ENCODE measurements around the gene SLC35F5. TPM values are rescaled to one million over a fixed set of nuclear protein-coding genes. Genes with fewer than 3 reads are reported as not detected.
"Not testable (repeated sequence)": the region's sequence is repeated elsewhere in the genome, so short reads cannot be mapped to it uniquely, and the experiment has no call there.

SLC35F5 gene
- total RNA-seq, 2 experiments from 2014 or later: 51.1 to 56.3 TPM

DNA sequence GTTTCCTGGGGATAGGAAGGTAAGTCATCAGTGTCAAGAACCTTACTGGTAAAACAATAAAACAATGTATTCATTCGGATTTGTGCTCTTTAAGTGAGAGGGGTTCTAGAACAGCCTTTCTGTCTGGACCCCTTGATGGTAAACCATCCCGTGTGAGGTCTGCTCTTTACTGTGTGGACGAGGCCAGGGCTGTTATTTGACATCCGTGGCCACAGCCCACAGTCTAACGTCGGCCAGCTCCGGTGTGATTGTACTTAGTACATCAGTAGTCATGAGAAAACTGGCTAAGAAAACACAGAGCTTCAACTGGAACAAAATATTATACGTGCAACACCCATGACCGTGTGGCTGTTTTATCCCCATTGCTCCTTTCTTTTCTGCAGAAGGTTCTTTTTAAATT, 62.0 kb downstream of the SLC35F5 start:
- intact Hi-C loops (cut with micrococcal nuclease; ENCODE audit: unreplicated experiment): no loop called here
- peaks cover 4% of the 10 kb centered on the region for H3K4me1 ChIP-seq (ENCODE audit: insufficient read depth, low read length, poor library complexity, severe bottlenecking)
- ChIA-PET CTCF (ENCODE audit: unreplicated experiment) (no interaction called here), POLR2A (interaction anchor here (0.7 to 1.0 kb wide), 2 partner anchors 64 to 159 kb away, joined by 3 read pairs; no protein-coding TSS in a partner anchor)
- peak overlapping the region; percentile 6; the same call in 1 of the 2 replicates for H2AFZ ChIP-seq (ENCODE audit: low read length)
- DNase-seq (ENCODE audit: low spot score): no peak
- H3K9me3 ChIP-seq (ENCODE audit: low read length): no peaks in the 10 kb centered on the region
- H3K9me2 ChIP-seq (ENCODE audit: insufficient read depth, low read length): no peaks in the 10 kb centered on the region
- BruUV-seq (replicated peaks): no TSS peak
- TF ChIP-seq, protein P1, sequence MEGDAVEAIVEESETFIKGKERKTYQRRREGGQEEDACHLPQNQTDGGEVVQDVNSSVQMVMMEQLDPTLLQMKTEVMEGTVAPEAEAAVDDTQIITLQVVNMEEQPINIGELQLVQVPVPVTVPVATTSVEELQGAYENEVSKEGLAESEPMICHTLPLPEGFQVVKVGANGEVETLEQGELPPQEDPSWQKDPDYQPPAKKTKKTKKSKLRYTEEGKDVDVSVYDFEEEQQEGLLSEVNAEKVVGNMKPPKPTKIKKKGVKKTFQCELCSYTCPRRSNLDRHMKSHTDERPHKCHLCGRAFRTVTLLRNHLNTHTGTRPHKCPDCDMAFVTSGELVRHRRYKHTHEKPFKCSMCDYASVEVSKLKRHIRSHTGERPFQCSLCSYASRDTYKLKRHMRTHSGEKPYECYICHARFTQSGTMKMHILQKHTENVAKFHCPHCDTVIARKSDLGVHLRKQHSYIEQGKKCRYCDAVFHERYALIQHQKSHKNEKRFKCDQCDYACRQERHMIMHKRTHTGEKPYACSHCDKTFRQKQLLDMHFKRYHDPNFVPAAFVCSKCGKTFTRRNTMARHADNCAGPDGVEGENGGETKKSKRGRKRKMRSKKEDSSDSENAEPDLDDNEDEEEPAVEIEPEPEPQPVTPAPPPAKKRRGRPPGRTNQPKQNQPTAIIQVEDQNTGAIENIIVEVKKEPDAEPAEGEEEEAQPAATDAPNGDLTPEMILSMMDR (conservative IDR thresholded peaks at IDR 0.05; ENCODE audit: low read length): no peak
- TF ChIP-seq EZH2phosphoT487 (IDR thresholded peaks at IDR 0.05; ENCODE audit: borderline replicate concordance, low read depth, low read length): no peak
- H3K4me2 ChIP-seq (ENCODE audit: low read length): no peak overlapping the region
- H3K27ac ChIP-seq (ENCODE audit: low read depth, low read length, poor library complexity, severe bottlenecking): no peak overlapping the region
- H4K20me1 ChIP-seq (ENCODE audit: insufficient read depth, low read length): no peaks in the 10 kb centered on the region
- H3K36me3 ChIP-seq (ENCODE audit: insufficient read depth, low read length): no peaks in the 10 kb centered on the region
- H3K4me3 ChIP-seq (ENCODE audit: low read depth, low read length, poor library complexity, severe bottlenecking): no peak overlapping the region
- no peaks in the 10 kb centered on the region for H3K79me2 ChIP-seq (ENCODE audit: insufficient read depth, low read depth, low read length)

DNA sequence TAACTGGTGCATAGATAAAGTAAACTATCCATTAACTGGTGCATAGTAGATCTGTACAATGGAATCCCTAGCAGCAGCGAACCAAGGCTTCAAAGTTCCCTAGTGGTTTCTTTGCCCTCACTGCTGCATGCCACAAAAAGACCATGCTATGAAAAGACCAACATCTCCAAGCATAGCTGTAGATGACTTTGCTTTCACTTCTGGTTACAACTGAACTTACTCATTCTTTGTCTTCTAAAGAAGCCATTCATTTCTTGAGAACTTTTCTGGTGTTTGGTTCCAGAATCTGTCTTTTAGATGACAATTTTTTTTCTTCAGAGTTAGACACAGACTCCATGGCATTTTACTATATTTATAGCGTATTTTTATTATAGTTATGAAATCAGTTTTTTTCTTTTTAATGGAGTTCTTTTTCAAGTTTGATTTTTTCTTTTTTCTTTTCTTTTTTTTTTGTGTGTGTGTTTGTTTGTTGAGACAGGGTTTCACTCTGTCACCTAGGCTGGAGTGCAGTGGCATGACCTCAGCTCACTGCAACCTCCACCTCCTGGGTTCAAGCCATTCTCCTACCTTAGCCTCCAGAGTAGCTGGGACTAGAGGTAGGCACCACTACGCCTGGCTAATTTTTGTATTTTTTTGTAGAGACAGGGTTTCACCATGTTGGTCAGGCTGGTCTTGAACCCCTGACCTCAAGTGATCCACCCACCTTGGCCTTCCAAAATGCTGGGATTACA, 63.6 kb downstream of the SLC35F5 start:
- peak overlapping the region; percentile 32; the same call in 1 of the 2 replicates for H2AFZ ChIP-seq (ENCODE audit: low read length)

DNA sequence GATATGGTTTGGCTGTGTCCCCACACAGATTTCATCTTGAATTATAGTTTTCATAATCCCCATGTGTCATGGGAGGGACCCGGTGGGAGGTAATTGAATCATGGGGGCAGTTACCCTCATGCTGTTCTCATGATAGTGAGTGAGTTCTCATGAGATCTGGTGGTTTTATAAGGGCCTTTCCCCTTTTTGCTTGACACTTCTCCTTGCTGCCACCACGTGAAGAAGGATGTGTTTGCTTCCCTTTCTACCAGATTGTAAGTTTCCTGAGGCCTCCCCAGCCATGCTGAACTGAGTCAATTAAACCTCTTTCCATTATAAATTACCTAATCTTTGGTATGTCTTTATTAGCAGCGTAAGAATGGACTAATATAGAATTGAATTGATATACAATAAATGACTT, 65.6 kb downstream of the SLC35F5 start:
- H3K36me3 ChIP-seq (ENCODE audit: insufficient read depth, low read length); H3K9me3 ChIP-seq (ENCODE audit: low read length); H2AFZ ChIP-seq (ENCODE audit: low read length); H3K4me3 ChIP-seq (ENCODE audit: low read depth, low read length, poor library complexity, severe bottlenecking); CTCF ChIA-PET (ENCODE audit: unreplicated experiment); H3K4me2 ChIP-seq (ENCODE audit: low read length); H3K27ac ChIP-seq (ENCODE audit: low read depth, low read length, poor library complexity, severe bottlenecking); H3K79me2 ChIP-seq (ENCODE audit: insufficient read depth, low read depth, low read length); H3K4me1 ChIP-seq (ENCODE audit: insufficient read depth, low read length, poor library complexity, severe bottlenecking); H4K20me1 ChIP-seq (ENCODE audit: insufficient read depth, low read length); H3K9me2 ChIP-seq (ENCODE audit: insufficient read depth, low read length); BruUV-seq (replicated peaks); DNase-seq (ENCODE audit: low spot score); intact Hi-C loops (cut with micrococcal nuclease; ENCODE audit: unreplicated experiment): not testable (repeated sequence)
- POLR2A ChIA-PET: interaction anchor here (0.7 to 2.4 kb wide), 3 partner anchors 10 to 15 kb away, joined by 3 to 7 read pairs (median 3); no protein-coding TSS in a partner anchor

More for the DNA sequence above, 63.6 kb downstream of the SLC35F5 start:
- H3K27ac ChIP-seq (ENCODE audit: low read depth, low read length, poor library complexity, severe bottlenecking): no peak overlapping the region
- H3K36me3 ChIP-seq (ENCODE audit: insufficient read depth, low read length): no peaks in the 10 kb centered on the region
- no peaks in the 10 kb centered on the region for H3K79me2 ChIP-seq (ENCODE audit: insufficient read depth, low read depth, low read length)
- intact Hi-C loops (cut with micrococcal nuclease; ENCODE audit: unreplicated experiment): no loop called here
- POLR2A ChIA-PET: interaction anchor here (2.4 kb wide), 1 partner anchor 17 kb away, joined by 7 read pairs; no protein-coding TSS in a partner anchor
- TF ChIP-seq, protein P1 (conservative IDR thresholded peaks at IDR 0.05; ENCODE audit: low read length): no peak
- TF ChIP-seq EZH2phosphoT487 (IDR thresholded peaks at IDR 0.05; ENCODE audit: borderline replicate concordance, low read depth, low read length): no peak
- CTCF ChIA-PET (ENCODE audit: unreplicated experiment): no interaction called here
- no peaks in the 10 kb centered on the region for H3K9me3 ChIP-seq (ENCODE audit: low read length)
- no peaks in the 10 kb centered on the region for H4K20me1 ChIP-seq (ENCODE audit: insufficient read depth, low read length)
- H3K4me2 ChIP-seq (ENCODE audit: low read length): no peak overlapping the region; the same call in 1 of the 2 replicates
- H3K4me3 ChIP-seq (ENCODE audit: low read depth, low read length, poor library complexity, severe bottlenecking): no peak overlapping the region
- BruUV-seq (replicated peaks): no TSS peak
- no peaks in the 10 kb centered on the region for H3K9me2 ChIP-seq (ENCODE audit: insufficient read depth, low read length)
- H3K4me1 ChIP-seq (ENCODE audit: insufficient read depth, low read length, poor library complexity, severe bottlenecking): peaks cover 4% of the 10 kb centered on the region
- peak; percentile 32 for DNase-seq (ENCODE audit: low spot score)
